ENCODE measurements around the gene PSD.
A peak's percentile ranks its signal among the peaks of the same experiment; 100 is the strongest.

Gene PSD

GRCh38 chr10:102461187-102462054 is 42.8 kb upstream of the PSD start (continued):
- TF ChIP-seq ZNF501 (tag by site-specific recombination; IDR thresholded peaks at IDR 0.05) (0 out of 2 replicates have a peak, but pooled peaks have one; percentile 77), ZNF561 (tag by site-specific recombination; IDR thresholded peaks at IDR 0.05; ENCODE audit: borderline replicate concordance) (peak; percentile 92; the same call in 1 of the 2 replicates), ZNF645 (tag by site-specific recombination; IDR thresholded peaks at IDR 0.05) (no peak), KLF7 (tag by site-specific recombination; IDR thresholded peaks at IDR 0.05; ENCODE audit: borderline replicate concordance) (no peak), ZNF449 (tag by site-specific recombination; IDR thresholded peaks at IDR 0.05) (no peak; the same call in 1 of the 2 replicates), YY2 (tag by site-specific recombination; IDR thresholded peaks at IDR 0.05) (peak; percentile 75; the same call in 1 of the 2 replicates), ZNF302 (tag by site-specific recombination; IDR thresholded peaks at IDR 0.05; ENCODE audit: low read depth) (no peak), ZNF280C (tag by site-specific recombination; IDR thresholded peaks at IDR 0.05) (no peak), ZNF624 (tag by site-specific recombination; IDR thresholded peaks at IDR 0.05) (no peak), ZNF16 (tag by site-specific recombination; IDR thresholded peaks at IDR 0.05; ENCODE audit: low read depth) (no peak), ZNF621 (tag by site-specific recombination; IDR thresholded peaks at IDR 0.05) (no peak), ZNF707 (tag by site-specific recombination; IDR thresholded peaks at IDR 0.05) (no peak), ZNF513 (tag by site-specific recombination; IDR thresholded peaks at IDR 0.05) (no peak), ZNF677 (tag by site-specific recombination; IDR thresholded peaks at IDR 0.05) (no peak), ZNF140 (tag by site-specific recombination; IDR thresholded peaks at IDR 0.05) (no peak), ZNF324 (tag by site-specific recombination; IDR thresholded peaks at IDR 0.05) (no peak; the same call in 1 of the 2 replicates), ZNF292 (tag by site-specific recombination; IDR thresholded peaks at IDR 0.05; ENCODE audit: borderline replicate concordance, low read depth) (no peak), ZSCAN23 (tag by site-specific recombination; IDR thresholded peaks at IDR 0.05) (no peak), ZNF184 (tag by site-specific recombination; IDR thresholded peaks at IDR 0.05) (no peak), ZNF423 (tag by site-specific recombination; IDR thresholded peaks at IDR 0.05) (no peak), BCL11A (tag by site-specific recombination; IDR thresholded peaks at IDR 0.05; ENCODE audit: low read depth) (no peak), PRDM6 (tag by site-specific recombination; IDR thresholded peaks at IDR 0.05) (no peak), PRDM1 (tag by site-specific recombination; IDR thresholded peaks at IDR 0.05) (no peak), HOXC10 (CRISPR knock-in tag; IDR thresholded peaks at IDR 0.05) (no peak), ZNF133 (tag by site-specific recombination; IDR thresholded peaks at IDR 0.05) (no peak), ZNF830 (tag by site-specific recombination; IDR thresholded peaks at IDR 0.05; ENCODE audit: low read depth) (no peak), ZNF791 (tag by site-specific recombination; IDR thresholded peaks at IDR 0.05) (no peak), ZNF596 (tag by site-specific recombination; IDR thresholded peaks at IDR 0.05) (no peak), OVOL3 (tag by site-specific recombination; IDR thresholded peaks at IDR 0.05) (0 out of 2 replicates have a peak, but pooled peaks have one; percentile 39), HIC1 (tag by site-specific recombination; IDR thresholded peaks at IDR 0.05) (peak; percentile 73; the same call in 1 of the 2 replicates)

All from HEK293 (cell line).